Measurements from ENCODE around the gene ERC1.
A peak's percentile ranks its signal among the peaks of the same experiment; 100 is the strongest.

The ERC1 gene

GRCh38 chr12:1373901-1374735, 383.1 kb downstream of the ERC1 start:
- TF ChIP-seq CTCF (IDR thresholded peaks at IDR 0.05; ENCODE audit: low read depth, low read length, missing control alignments): no peak
- no peak overlapping the region for H3K4me3 ChIP-seq (replicated peaks; ENCODE audit: low read depth, low read length)

GRCh38 chr12:1375323-1375722, 384.3 kb downstream of the ERC1 start:
- no peak overlapping the region for H3K4me3 ChIP-seq (replicated peaks; ENCODE audit: low read depth, low read length)
- no peak for DNase-seq (ENCODE audit: extremely low read depth, low read depth)
- TF ChIP-seq CTCF (IDR thresholded peaks at IDR 0.05; ENCODE audit: low read depth, low read length, missing control alignments): no peak

More at GRCh38 chr12:1373901-1374735, 383.1 kb downstream of the ERC1 start:
- DNase-seq (ENCODE audit: extremely low read depth, low read depth): peak; percentile 65

GRCh38 chr12:1377117-1377516, 386.1 kb downstream of the ERC1 start:
- no peak for DNase-seq (ENCODE audit: extremely low read depth, low read depth)
- no peak for TF ChIP-seq CTCF (IDR thresholded peaks at IDR 0.05; ENCODE audit: low read depth, low read length, missing control alignments)

GRCh38 chr12:1377681-1378080, 386.7 kb downstream of the ERC1 start:
- no peak overlapping the region for H3K4me3 ChIP-seq (replicated peaks; ENCODE audit: low read depth, low read length)
- DNase-seq (ENCODE audit: extremely low read depth, low read depth): no peak
- TF ChIP-seq CTCF (IDR thresholded peaks at IDR 0.05; ENCODE audit: low read depth, low read length, missing control alignments): no peak

More at GRCh38 chr12:1377117-1377516, 386.1 kb downstream of the ERC1 start:
- no peak overlapping the region for H3K4me3 ChIP-seq (replicated peaks; ENCODE audit: low read depth, low read length)

- no peak for DNase-seq (ENCODE audit: extremely low read depth, low read depth)
- TF ChIP-seq CTCF (IDR thresholded peaks at IDR 0.05; ENCODE audit: low read depth, low read length, missing control alignments): no peak
- no peak overlapping the region for H3K4me3 ChIP-seq (replicated peaks; ENCODE audit: low read depth, low read length)
Observed at GRCh38 chr12:1380171-1380851, 389.3 kb downstream of the ERC1 start.

GRCh38 chr12:1382151-1382550, 391.1 kb downstream of the ERC1 start:
- no peak for TF ChIP-seq CTCF (IDR thresholded peaks at IDR 0.05; ENCODE audit: low read depth, low read length, missing control alignments)
- DNase-seq (ENCODE audit: extremely low read depth, low read depth): no peak
- H3K4me3 ChIP-seq (replicated peaks; ENCODE audit: low read depth, low read length): no peak overlapping the region

All from HFF-Myc (cell line).